NCI-H774 (cell line): ENCODE measurements around the gene GARIN5B.

Experiments used
- DNase-seq: peaks from one replicate; lab custom pipeline; 2025; lab: John Stamatoyannopoulos, UW

The GARIN5B gene

DNA sequence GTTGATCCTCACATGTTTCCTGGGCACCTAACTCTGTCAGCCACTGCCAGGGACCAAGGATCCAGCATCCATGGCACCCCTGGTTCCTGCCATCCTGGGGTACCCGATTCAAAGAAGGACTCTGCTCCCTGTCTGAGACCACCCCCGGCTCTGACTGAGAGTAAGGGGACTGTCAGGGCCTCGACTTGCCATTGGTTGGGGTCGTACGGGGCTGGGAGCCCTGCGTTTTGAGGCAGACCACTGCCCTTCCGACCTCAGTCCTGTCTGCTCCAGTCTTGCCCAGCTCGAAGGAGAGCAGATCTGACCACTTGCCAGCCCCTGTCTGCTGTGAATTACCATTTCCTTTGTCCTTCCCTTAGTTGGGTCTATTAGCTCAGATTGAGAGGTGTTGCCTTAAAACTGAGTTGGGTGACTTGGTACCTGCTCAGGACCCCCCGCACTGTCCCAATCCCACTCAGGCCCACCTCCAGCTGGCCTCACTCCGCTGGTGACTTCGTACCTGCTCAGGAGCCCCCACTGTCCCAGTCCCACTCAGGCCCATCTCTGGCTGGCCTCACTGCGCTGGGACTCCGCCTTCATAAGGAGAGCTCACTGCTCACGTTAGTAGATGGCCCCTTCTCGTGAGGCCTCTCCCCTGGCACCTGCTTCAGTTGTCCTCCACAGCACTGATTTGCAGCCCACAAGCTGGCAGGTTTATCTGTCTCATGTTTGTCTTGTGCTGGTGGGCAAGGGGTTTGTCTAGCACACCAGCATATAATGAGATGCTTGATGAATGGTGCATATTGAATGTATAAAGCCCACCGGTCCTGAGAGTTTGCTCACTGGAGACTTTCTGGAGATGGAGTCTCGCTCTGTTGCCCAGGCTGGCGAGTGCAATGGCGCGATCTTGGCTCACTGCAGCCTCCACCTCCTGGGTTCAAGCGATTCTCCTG lies 26.6 kb upstream of the GARIN5B start:
- no peak for DNase-seq

- DNase-seq = no peak
These were observed 24.9 kb upstream of the GARIN5B start for GRCh38 chr19:55387736-55388497.

DNA sequence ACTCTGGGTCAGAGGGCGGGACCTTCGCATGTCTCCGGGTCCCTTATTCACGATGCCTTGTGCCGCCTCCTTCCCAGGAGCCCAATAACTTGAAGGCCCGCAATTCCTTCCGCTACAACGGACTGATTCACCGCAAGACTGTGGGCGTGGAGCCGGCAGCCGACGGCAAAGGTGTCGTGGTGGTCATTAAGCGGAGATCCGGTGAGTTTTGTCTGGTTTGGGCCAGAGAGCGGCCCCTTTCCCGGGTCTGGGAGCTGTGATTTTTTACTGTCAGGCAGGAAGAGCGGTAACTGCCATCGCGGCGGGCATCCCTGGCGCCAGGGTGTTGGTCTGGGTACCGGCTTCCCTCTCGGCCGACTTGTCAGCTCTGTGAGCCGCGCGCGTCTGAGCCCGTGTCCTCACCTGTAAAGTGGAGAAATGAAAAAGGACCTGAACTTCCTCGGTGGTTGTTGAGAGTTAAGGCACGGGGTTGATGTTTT lies 23.5 kb upstream of the GARIN5B start:
- DNase-seq = no peak

GRCh38 chr19:55385724-55386492 lies 22.8 kb upstream of the GARIN5B start, which contains the start of gene RPL28:
Gene RPL28, plus strand, starts transcription at chr19:55385932. Its CDS starts 426 bp downstream, at chr19:55386358.
- peak; percentile 98 for DNase-seq

DNA sequence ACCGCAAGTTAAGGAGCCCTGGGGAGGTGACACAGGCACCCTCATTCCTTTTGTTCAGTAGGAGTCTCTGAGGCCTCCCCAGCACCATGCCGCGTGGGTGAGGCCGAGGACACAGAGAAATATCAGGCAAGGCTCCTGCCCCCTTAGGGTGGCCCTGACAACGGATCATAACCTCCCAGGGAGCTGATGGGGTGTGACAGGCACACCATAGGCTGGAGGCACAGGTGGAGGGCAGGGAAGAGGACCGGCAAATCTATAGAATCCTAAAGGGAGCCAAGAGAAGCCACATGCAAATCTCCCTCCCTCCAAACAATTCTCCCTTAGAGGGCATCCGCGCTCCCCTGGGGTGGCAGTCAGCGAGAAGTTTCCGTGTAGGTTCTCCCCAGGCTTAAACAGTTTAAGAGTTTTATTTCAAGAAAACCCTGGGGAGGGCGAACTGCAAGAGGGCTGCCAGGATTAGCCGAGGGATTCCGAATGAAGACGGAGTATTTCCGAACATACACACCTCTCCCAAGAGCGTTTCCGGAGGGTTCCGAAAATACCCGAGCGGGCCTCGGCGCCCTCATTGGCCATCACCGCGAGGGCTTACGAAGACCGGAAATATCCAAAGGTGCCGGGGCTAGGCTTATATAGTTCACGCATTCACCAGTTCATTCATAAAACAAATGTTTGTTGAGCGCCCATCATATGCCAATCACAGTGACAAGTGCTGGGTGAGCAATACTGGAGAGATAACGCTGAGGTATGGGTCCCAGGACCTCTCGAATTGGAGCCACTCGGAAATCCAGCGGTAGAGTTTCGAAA lies 22.1 kb upstream of the GARIN5B start:
- DNase-seq = peak; percentile 92

DNA sequence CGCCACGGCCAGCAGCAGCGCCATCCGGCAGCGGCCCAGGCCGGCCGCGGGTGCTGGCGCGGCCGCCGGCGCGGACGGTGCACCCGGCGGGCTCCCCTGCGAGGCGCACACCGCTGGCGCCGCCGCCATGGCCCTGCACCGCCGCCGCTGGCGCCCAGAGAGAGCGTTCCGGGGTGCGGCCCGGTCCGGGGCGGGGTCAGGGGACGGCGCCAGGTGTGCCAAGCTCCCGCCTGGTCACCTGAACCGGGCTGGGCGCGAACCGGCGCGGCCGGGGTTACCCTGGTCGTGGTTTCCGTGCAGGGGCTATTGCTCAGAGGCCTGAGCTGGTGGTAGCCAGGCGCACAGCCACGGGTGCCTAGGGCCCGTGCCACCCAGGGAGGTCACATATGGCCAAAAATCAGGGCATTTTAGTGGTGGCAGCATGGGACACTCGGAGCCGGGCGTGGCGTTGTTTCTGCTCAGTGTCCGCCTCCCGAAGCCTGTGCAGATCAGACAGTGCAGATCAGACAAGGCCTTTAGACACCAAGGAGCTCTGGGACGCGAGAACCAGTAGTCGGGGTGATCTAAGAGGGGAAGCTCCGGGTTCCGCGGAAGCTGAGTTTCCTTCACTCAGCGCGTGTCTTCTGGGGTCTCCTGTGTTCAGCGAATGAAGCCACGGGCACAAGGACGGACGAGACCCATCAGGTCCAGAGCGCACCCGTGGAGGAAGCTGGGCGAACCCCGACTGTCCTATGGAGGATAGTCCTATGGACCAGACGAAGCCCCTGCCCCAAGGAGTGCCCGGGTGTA lies 21.3 kb upstream of the GARIN5B start, which contains the start of gene TMEM238:
Gene TMEM238, minus strand, starts transcription at position 162 of the 789 bp plus-strand sequence. Its CDS starts 33 bp downstream, at position 129.
- peak; percentile 45 for DNase-seq

GRCh38 chr19:55383279-55384130 lies 20.4 kb upstream of the GARIN5B start:
- peak; percentile 45 for DNase-seq

DNA sequence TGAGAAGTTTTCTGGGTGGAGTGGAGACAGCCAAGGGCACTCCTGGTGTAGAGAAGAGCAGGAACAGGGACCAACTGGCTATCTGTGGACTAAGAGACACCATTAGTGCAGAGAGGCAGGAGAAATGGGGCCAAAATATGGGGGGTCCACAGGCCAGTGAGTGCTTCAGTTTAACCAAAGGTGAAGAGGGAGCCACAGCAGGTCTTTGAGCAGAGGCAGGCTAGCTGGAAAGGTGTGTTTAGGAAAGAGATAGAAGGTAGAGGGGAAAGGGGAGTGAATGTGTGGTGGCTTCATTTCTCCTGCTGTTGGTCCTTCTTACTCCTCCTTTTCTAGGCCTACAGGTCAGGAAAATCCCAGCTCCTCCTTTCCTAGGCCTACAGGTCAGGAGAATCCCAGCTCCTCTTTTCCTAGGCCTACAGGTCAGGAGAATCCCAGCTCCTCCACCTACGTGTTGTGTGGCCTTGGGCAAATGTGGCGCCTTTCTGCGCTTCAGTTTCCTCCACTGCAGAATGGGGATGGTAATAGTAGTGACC lies 19.5 kb upstream of the GARIN5B start:
- no peak for DNase-seq

GRCh38 chr19:55382013-55382412 lies 19.0 kb upstream of the GARIN5B start:
- DNase-seq = no peak

DNA sequence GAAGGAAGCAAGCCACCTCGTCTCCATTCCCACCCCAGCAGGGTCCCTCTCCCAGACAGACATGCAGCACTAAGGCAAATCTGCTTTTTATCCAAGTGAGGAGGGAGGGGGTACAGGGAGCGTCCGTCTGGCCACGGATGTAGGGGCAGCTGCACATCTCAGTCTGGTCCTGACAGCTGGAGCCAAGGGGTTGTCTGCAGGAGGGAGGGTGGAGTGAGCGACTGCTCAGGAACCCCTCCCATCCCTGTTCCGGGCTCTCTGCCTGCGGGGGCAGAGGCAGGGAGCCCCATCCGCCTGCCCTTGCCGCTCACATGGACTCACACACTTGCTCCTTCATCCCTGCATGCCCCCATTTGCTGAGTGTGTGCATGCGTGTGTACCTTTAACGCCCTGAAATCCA lies 16.1 kb upstream of the GARIN5B start:
- DNase-seq = no peak

- DNase-seq = no peak
These were observed 14.5 kb upstream of the GARIN5B start for GRCh38 chr19:55377356-55378131.

DNA sequence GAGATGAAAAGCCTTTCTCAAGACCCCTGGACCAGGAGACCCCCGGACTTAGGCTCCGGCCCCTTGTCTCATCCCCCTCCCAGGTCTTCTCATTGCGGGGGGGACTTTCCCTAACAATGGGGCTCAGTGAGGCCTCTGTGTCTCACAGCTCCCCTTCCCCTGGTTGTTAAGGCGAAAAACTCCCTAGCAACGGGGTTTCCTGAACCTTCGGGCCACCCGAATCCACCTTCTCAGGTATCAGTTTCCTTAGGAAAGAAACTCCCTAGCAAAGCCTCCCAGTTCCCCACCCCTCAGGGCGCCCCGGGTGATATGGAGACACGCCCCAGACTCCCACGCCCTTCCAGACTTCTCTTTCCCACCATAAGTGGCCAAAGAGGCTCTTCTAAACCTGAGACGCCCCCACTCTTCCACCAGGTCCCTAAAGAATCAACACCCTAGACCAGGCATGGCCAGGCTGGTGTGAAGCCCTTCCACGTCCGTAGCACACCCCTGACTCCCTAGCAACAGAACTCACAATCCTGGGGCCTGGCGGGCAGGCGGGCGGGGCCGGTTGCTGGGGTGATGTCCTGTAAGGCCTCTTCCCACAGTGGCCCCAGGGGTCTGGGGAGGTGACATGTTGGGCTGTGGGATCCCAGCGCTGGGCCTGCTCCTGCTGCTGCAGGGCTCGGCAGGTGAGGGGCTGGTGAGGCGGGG lies 13.3 kb upstream of the GARIN5B start, which contains the start of gene TMEM190:
Gene TMEM190, plus strand, starts transcription at position 586 of the 693 bp plus-strand sequence. Its CDS starts 28 bp downstream, at position 614.
- DNase-seq = no peak

DNA sequence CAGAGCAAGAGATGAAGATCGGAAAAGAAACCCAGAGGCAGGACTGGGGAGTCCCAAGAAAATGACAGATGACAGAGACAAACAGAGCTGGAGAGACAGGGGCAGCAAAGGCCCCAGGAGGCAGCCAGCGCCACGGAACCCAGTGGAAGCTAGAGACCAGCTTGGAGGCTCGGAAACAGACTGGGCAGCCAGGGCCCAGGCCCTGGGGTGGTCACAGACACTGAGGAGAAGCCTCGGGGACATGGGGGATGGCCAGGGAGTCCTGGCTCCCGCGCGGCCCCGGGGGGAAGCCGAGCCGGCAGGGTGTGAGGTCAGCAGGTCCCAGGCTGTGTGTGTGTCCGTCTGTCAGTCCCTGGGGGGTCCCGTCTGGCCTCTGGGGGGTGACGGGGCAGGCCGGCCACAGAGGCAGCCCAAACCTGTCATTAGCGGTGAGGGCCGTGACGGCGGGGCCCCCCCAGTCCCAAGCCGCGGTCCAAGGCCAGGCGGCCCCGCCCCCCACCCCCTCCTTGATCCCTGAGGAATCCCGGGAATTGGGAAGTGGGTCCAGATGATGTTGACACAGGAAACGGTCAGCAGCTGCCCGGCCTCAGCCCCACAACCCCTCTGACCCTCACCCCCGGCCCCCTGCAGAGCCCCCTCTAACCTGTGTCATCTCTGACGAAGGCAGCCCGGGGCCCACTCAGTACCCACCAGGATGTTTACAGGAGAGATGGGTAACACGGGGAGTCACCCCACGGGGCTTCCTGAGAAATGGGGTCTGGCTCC lies 11.1 kb upstream of the GARIN5B start:
- DNase-seq = no peak

DNA sequence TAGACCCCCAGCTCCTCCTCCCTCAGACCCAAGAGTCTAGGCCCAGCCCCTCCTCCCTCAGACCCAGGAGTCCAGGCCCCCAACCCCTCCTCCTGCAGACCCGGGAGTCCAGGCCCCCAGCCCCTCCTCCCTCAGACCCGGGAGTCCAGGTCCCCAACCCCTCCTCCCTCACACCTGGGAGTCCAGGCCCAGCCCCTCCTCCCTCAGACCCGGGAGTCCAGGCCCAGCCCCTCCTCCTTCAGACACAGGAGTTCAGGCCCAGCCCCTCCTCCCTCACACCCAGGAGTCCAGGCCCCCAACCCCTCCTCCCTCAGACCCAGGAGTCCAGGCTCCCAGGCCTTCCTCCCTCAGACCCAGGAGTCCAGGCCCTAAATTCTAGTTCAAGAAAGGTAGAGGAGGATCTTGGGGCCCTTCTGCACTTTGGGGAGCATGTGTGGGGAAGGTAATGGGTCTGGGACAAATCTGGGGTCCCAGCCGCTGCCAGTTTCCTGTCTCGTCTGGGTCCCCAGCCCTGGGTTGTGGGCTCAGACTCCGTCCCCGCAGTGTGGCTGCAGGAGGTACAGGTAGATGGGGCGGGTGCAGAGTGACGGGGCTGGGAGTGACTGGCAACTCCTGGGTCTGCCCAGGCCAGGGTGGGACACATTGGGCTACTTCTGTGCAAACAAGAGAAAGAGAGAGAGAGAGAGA lies 10.4 kb upstream of the GARIN5B start:
- no peak for DNase-seq

- DNase-seq = no peak
These were observed 9.4 kb upstream of the GARIN5B start for GRCh38 chr19:55372316-55373081.
